CD4-positive, alpha-beta T cell treated with Interleukin-4 for 4 hours (primary cell): ENCODE data around the gene ITGAD.

ENCODE experiments used
- DNase-seq: peaks from one replicate; pipeline ENCODE4 v3.0.0-alpha.2; 2020

ITGAD gene

DNA sequence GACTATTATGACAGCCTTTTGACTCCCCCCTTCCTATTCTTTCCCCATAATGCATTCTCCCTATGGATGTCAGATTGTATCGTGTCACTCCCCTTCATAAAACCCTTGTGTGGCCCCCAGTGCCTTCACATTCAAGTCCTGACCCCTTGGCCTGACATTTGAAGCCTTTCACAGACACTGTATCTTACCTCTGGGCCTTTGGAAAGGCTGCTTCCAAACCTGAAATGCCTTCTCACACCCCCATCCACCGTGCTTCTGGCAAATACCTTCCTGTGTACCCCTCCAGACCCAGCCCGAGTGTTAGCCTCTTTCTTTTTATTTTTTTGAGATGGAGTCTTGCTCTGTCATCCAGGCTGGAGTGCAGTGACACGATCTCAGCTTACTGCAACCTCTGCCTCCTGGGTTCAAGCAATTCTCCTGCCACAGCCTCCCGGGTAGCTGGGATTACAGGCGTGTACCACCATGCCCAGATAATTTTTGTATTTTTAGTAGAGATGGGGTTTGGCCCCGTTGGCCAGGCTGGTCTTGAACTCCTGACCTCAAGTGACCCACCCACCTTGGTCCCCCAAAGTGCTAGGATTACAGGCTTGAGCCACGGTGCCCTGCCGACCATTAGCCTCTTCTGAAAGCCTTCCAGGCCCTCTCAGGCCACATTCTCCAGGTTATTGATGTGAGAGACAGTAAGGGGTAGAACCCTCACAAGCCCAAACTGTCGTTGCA lies 68.2 kb downstream of the ITGAD start:
- DNase-seq, result no peak

- no peak for DNase-seq
Measured at GRCh38 chr16:31461921-31462804, 69.0 kb downstream of the ITGAD start.

DNA sequence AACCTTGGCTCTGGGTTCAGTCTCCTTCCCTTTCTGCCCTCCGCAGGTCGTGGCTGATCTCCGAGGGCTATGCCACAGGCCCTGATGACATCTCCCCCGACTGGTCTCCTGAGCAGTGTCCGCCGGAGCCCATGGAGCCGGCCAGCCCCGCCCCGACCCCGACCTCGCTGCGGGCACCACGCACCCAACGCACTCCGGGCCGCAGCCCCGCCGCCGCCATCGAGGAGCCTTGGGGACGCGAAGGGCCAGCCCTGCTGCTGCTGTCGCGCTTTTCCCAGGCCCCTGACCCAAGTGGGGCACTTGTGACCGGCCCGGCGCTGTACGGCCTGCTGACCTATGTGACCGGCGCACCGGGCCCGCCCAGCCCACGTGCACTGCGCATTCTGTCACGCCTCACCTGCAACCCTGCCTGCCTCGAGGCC lies 71.2 kb downstream of the ITGAD start:
- DNase-seq, result no peak

GRCh38 chr16:31464781-31465260 lies 71.7 kb downstream of the ITGAD start:
- DNase-seq, result no peak

- DNase-seq, result no peak
Measured at GRCh38 chr16:31465788-31466370, 72.7 kb downstream of the ITGAD start.

- DNase-seq, result no peak
Measured at GRCh38 chr16:31466381-31466841, 73.3 kb downstream of the ITGAD start.

GRCh38 chr16:31467151-31467773 lies 74.1 kb downstream of the ITGAD start:
- DNase-seq, result no peak

DNA sequence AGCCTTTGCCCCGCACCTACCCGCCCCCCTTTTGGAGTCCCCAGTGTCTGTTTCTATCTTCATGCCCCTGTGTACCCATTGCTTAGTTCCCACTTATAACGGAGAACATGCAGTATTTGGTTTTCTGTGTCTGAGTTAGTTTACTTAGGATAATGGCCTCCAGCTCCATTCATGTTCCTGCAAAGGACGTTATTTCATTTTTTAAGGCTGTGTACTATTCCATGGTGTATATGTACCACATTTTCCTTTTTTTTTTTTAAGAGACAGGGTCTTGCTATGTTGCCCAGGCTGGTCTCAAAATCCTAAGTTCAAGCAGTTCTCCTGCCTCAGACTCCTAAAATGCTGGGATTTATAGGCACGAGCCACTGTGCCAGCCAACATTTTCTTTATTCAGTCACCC lies 74.7 kb downstream of the ITGAD start:
- no peak for DNase-seq

DNA sequence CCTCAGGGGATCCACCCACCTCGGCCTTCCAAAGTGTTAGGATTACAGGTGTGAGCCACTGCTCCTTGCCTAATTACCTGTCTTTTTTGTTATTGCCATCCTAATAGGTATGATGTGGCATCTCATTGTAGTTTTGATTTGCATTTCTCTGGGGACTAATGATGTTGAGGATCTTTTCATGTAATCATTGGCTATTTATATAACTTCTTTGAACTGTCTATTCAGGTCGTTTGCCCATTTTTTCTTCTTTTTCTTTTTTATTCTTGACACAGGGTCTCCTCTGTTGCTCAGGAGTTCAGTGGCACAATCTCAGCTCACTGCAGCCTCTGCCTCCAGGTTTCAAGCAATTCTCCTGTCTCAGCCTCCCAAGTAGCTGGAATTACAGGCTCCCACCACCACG lies 77.5 kb downstream of the ITGAD start:
- no peak for DNase-seq

DNA sequence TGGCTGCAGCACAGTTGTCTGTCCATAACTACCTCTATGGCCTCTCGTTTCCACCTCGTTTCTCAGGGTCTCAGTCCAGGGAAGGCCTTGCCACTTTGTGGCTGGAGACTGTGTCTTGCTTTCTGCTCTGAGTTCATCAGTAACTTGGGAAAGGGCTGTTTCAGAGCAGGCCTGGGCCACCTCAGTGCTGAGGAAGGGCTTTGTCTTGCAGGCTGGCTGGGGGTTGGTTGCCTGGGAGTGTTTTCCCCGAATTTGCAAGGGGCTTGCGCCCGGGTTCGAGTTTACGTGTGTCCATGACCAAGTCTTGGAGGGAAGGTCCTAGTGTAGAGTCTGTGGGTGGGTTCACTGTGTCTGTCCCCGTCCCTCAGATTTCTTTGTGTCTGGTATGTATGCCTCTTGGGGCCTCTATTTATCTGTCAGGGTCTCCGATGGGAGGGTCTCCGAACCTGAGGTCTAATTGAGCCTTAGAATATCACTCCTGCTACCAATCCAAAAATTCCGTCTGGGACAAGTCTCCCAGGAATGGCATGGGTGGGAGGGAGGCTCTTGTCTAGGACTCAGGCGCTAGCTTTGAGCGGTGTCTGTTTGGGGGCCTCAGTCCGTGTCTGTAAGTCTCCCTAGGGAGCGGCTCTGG lies 78.2 kb downstream of the ITGAD start:
- DNase-seq, result no peak

- DNase-seq, result no peak
Measured at GRCh38 chr16:31471875-31472708, 79.0 kb downstream of the ITGAD start, which contains the start of gene TGFB1I1. Gene TGFB1I1 (plus strand): TSS chr16:31472152. CDS start chr16:31472189, 37 bp downstream.

GRCh38 chr16:31472709-31473203 lies 79.6 kb downstream of the ITGAD start:
- peak; percentile 27 for DNase-seq

DNA sequence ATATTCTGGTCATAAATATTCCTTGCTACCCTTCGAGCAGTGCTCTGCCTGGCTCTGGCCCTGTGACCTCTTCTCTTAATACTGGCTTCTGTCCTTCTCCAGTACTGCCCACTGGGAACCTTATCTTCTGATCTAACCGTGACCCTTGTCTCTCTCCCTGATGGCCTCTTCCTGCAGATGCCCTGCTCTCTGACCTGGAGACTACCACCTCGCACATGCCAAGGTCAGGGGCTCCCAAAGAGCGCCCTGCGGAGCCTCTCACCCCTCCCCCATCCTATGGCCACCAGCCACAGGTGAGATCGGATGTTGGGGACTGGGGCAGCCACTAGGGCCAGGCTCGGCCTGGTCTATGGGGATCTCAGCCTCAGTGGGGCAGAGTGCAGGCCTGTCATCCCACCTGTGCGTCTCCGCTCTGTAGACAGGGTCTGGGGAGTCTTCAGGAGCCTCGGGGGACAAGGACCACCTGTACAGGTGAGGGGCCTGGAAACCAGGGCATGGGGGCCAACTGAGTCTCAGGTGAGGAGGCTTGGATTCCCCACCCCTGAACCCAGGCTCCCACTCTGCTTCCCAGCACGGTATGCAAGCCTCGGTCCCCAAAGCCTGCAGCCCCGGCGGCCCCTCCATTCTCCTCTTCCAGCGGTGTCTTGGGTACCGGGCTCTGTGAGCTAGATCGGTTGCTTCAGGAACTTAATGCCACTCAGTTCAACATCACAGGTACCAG lies 80.3 kb downstream of the ITGAD start:
- no peak for DNase-seq

DNA sequence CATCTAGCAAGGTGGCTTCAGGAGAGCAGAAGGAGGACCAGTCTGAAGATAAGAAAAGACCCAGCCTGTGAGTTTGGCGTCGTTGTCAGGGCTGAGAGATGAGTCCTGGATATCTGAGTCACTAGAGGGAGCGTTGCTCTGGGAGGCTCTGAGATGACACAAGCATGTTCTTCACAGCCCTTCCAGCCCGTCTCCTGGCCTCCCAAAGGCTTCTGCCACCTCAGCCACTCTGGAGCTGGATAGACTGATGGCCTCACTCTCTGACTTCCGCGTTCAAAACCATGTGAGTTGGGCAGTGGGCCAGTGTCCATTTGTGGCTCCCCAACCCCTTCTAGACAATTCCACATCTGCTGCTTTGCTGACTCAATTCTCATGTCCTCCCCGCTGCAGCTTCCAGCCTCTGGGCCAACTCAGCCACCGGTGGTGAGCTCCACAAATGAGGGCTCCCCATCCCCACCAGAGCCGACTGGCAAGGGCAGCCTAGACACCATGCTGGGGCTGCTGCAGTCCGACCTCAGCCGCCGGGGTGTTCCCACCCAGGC lies 81.1 kb downstream of the ITGAD start:
- no peak for DNase-seq

GRCh38 chr16:31474773-31475738 lies 81.9 kb downstream of the ITGAD start:
- DNase-seq, result no peak

DNA sequence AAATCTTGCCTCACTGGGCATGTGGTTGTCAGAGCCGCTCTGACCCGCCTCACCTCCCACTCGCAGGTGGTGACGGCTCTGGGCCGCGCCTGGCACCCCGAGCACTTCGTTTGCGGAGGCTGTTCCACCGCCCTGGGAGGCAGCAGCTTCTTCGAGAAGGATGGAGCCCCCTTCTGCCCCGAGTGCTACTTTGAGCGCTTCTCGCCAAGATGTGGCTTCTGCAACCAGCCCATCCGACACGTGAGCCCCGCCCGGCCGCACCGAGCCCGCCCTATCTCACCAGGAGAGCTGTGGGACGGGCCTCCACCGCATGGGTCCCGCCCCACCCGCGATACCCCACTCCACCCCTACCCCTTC lies 82.8 kb downstream of the ITGAD start:
- DNase-seq, result no peak
